SKM-1 treated with dmso at 0.1 percent for 144 hours (cell line): ENCODE data around the gene BTBD2.
"Not testable (repeated sequence)": the region's sequence is repeated elsewhere in the genome, so short reads cannot be mapped to it uniquely, and the experiment has no call there.

ENCODE experiments used
- DNase-seq: peaks from one replicate; lab custom pipeline; 2025; ENCODE audit not compliant: unreplicated experiment; lab: John Stamatoyannopoulos, UW

The BTBD2 gene

DNA sequence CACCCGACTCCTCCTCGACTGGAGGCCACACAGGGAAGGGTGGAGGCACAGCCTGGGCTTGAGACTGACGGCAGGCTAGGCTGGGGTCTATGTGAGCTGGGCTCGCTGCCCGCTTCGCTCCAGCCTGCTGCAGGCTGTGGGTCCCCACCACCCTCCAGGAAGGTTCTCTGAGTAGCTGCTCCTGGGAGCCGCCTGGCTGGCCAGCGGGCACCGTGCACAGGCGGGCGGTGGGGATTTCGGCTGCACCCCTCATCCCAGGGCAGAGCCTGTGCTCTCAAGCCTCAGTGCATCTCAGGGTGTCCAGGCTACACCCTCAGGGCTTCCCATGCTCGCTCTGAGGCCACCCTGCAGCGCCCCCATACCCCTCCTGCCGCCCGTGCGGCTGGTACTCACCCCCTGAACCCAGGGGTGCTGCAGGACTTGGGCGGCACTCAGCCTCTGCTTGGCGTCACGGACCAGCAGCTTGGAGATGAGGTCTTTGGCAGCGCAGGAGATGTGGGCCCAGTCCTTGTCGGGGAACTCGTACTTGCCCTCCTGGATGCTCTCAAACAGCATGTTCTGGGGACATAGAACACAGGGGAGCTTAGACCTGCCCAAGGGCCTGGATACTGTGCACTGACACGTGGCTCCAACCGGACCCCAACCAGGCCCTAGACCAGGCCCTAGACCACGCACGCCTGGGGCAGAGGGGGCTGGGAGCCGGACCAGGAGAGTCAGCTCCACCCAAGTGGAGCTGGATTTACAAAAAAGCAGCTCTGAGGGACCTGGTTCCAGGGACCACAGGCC, 25.3 kb upstream of the BTBD2 start:
- no peak for DNase-seq

DNA sequence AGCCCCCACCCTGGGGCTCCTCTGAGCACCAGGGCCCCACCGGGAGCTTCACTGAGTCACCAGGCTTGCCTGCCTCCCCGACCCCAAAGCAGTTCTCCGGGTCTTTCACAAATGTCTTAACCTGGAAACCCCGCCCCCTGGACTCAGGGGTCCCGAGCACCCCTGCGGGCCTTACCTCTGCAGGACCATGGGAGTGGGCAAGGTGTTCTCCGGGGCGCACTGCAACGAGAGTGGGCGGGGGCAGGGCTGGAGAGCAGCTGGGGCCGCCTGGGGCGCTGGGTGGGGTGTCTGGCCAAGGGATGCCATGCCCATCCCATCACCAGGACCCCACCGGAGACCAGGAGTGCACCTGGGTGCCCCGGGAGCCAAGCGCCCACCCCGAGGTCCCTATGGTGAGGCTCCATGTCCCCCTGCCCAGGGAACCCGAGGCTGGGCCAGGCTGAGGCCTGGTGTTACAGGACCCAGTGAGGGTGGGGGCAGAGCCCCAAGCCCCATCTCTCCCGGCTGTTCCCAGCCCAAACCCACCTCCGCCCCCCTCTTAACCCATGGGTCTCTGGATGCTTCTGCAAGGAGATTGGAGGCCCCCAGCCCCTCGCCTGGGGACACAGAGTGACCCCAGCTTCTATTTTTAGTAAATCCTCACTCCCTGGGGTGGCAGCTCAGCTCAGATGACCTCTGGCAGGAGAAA, 24.6 kb upstream of the BTBD2 start:
- no peak for DNase-seq

DNA sequence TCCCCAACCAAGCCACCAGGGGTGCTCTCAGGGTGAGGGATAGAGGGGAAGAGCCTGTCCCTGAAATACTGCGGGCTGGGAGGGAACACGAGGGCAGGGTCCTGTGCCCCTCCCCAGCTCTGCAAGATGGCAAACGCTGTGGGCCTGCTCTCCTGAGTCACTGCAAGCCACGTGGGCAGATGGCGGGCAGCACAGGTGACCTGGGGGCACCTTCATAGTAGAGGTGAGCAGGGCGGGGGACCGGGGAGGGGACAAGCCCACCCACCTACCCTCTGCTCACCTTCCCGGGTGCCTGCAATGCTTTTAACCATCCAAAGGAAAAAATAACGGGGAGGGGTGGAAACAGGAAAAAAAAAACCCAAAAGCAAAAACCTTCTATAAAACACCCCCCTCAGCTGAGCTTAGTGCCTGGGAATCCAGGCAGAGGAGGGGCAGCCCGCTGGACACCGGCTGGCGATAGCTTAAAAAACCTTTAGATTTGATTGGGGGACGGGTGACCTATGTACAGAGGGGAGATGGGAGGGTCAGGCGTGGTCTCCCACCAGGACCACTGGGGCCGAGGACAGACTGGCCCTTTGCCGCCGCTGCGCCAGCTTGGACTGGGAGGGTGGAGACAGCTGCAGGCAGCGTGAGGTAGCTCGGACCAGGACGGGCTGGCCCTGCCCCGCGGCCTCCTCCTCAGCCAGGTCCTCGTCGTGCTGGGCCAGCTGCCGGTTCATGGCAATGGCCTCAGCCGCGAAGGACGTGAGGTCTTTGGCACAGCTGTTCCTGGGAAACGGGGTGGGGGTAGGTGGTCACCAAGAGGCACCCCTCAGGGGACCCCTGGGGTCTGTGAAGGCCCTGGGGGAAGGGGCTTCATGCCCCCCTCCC, 23.8 kb upstream of the BTBD2 start:
- no peak for DNase-seq

DNA sequence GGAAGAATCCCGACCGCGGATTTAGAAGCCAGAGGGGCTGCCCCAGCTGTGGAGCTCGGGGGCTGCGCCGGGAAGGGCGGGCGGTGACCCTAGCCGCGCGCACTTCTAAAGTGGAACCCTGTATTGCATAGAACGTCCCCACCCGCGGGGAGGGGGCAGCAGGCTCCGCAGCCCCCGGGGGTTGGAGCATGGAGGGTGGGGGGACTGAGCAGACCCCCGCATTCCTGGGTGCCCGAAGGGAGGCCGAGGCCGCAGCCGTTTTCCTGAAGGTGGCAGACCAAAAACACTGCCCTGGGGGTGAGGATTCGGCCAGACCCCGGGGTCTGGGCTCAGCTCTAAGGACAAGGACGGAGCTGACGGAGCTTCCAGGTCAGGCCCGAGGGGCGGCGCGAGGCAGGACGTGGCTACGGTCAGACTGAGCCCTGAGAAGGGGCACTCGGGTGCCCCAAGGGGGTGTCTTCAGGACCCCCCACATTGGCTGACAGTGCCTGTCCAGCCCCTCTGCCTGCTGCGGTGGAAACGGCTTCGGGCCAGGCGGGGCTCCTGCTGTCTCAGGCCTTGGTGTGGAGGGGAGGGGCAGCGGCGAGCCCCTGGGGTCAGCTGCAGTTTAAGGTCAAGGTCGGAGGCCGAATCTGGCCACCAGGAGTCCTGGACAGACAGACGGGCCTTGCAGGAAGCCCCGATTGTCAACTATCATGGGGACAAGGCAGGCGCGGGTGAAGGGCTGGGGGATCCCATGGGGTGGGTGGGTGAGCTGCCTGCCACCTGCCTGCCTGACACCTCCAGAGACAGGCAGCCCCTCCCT, 23.0 kb upstream of the BTBD2 start:
- no peak for DNase-seq

DNA sequence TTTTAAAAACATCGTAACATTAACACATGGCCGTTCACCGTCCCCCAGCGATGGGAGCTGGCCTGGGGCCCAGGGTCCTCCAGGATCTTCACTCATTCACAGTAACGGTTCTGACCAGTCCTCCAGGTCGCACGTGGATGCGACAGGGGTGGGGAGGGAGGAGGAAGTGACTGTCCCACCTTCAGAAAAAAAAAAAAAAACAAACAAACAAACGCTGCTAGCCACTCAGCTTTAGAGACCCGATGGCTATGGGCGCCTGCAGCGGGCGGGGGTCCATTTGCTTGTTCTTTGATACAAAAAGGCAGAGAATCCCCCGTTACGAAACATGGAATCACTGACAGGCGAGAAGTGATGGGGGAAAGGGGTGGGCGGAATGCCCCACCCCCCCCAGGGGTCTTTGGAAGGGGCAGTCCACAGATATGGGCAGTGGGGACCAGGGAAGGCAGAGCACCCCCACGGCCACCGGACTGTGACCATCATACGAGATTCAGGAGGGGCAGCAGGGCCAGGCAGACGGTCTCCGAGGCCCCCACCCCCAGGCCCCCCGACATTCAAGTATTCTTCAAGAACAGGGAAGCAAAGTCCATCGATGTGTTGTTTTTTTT, 22.2 kb upstream of the BTBD2 start:
- no peak for DNase-seq

DNA sequence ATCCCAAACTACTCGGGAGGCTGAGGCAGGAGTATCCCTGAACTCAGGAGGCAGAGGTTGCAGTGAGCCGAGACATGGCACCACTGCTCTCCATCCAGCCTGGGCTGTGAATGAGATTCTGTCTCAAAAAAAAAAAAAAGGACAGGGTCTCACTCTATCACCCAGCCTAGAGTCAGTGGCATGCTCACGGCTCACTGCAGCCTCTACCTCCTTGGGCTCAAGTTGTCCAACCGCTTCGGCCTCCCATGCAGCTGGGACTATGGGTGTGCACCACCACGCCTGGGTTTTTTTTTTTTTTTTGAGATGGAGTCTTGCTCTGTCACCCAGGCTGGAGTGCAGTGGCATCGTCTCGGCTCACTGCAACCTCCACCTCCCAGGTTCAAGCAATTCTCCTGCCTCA, 20.9 kb upstream of the BTBD2 start:
- DNase-seq: no peak

DNA sequence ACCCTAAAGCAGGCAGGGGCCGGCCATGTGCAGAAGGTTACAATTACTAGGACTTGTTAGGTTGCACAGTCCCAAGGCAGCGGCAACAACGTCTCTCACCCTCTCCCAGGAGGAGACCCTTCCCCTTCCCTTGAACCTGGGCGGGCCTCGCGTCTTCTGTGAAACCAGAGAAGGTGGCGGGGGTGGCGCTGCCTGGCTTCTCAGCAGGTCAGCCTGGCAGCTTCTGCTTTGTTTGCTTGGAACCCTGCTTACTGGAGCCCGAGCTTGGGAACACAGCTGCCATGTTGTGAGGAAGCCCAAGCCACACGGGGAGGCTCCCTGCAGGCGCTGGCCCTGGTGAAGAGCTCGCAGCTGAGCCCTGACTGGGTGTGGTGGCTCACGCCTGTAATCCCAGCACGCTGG, 20.1 kb upstream of the BTBD2 start:
- DNase-seq: no peak

DNA sequence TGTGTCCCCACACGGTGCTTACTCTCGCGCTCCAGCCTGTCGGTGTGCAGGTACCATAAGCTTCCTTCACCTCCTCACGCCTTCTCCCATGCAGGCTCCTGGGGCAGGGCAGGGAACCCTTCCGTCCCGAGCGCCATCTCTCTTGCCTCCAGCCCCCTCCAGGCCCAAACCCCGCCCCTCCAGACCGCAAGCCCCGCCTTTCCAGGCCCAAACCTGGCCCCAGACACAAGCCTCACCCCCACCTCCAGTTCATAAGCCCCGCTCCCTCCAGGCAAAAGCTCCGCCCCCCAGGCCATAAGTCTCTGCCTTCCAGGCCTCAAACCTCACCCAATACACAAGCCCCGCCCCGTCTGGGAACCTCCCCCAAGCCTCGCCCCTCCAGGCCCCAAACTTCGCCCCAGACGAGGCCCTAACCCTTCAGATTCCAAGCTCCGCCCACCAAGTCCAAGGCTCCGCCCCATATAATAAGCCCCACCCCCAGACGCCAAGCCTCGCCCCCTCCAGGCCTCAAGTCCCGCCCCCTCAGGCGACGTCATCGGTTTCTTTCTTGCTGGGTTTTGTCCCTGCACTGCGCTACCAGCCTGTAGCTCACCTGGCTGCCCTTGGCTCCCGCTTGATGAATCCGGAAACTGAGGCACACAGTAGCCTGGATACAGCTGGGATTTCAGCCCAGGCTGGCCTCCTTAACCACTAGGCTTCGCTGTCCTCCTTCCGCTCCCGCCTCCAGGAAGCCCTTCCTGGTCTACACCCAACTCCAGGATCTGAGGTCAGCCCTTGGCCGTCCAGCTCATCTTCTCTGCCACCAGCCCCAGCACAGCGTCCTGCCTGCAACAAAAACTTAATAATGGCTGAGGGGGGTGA, 19.4 kb upstream of the BTBD2 start:
- DNase-seq: no peak

DNA sequence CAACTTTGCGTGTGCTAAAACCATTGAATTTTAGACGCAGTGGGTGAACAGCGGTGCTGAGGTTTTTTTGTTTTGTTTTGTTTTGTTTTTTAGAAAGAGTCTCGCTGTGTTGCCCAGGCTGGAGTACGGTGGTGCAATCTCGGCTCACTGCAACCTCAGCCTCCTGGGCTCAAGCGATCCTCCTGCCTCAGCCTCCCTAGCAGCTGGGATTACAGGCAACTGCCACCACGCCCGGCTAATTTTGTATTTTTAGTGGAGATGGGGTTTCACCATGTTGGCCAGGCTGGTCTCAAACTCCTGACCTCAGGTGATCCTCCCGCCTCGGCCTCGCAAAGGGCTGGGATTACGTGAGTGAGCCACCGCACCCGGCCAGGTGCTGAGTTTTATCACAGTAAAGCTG, 18.7 kb upstream of the BTBD2 start:
- DNase-seq: not testable (repeated sequence)

DNA sequence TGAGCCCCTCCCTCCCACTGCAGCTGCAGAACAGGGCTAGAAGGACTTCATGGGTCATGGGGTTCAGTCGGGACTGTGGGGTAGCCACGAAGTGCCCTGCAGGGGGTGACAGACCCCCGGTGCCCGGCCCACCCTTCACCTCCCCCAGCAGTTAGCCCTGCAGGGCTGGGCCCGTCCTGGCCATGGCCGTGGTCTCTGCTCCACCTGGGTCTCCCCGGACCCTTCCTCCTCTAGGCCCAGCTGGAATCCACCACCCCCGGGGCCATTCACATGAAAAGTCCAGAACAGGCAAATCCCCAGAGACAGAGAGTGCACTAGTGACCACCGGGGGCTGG, 18.3 kb upstream of the BTBD2 start:
- no peak for DNase-seq

DNA sequence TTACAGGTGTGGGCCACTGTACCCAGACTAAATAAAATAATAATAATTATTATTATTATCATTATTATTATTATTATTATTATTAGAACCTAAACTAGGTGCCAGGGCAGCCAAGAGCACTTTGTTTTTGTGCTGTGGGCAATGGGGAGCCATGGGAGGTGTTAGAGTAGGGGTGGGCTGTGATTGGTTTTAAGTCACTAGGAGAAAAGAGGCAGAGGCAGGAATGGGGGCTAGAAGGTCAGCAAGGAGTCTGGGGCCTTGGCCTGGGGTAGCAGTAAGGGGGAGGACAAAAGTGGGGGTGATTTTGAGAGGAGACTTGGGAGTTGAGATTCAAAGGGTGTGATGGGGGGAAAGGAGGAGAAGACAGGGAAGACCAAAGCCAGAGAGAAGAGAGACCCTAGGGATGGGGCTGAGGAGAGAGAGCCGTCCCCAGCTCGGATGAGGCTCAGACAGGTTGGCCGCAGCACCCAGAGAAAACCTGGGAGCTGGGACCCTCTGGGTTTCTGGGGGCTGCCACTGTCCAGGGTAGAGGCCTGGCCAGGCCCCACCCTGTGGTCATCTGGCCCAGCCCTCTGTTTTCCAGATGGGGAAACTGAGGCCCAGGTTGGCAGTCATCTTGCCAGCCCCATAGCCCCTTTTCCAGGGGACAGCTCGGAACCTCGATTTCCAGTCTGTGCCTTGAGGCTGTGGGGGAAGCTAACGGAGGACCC, 17.8 kb upstream of the BTBD2 start:
- no peak for DNase-seq

DNA sequence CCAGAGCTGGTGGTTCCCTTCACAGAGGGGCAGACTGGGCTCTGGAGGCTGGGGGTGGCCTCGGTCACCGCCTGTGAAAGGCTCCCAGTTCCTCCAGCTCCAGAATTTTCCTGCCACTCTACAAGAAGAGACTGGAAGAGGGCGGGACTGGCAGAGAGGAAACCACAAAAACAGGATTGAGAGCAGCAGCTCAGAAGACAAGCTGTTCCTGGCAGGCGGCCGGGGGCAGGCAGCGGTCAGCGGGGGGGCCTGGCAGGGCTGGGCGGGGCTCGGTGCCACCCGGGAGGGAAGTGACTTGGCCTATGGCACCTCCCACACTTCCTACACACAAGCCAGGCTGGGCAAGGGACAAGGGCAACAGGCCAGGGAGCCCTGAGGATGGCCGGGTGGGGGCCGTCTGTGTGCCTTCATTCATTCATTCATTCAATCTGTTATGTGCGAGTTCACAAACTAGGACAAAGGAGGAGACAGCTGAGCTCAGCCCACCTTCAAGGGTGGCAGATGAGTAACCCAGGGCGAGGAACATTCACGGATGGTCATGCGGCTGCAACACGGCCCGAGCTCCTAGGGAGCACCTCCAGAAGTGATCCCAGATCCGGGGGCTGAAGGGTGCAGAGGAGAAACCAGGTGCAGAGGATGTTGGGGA, 16.9 kb upstream of the BTBD2 start:
- peak; percentile 16 for DNase-seq

DNA sequence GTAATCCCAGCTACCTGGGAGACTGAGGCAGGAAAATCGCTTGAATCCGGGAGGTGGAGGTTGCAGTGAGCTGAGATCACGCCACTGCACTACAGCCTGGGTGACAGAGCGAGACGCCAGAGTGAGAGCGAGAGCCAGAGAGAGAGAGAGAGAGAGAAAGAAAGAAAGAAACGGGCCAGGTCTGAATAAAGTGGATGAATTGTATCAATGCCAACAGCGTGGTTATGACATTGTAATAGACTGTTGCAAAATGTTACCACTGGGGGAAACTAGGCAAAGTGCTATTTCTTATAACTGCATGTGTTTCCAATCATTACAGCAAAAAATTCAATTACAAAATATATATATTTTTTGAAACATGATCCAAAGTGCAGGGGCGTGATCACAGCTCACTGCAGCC, 11.8 kb upstream of the BTBD2 start:
- no peak for DNase-seq

DNA sequence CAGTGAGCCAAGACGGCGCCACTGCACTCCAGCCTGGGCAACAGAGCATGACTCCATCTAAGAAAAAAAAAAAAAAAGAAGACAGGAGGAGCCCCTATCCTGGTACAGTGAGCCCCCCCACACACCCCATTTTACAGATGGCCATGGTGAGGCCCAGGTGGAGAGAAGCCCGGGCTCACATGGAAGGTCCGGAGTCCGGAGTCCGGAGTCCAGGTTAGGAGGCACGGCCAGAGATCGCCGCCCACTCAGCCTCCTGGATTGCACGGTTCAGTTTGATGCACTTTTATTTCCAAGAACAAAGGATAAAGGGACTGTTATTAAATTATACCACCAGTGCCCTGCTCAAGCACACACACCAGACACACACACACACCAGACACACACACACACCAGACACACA, 11.3 kb upstream of the BTBD2 start:
- no peak for DNase-seq

DNA sequence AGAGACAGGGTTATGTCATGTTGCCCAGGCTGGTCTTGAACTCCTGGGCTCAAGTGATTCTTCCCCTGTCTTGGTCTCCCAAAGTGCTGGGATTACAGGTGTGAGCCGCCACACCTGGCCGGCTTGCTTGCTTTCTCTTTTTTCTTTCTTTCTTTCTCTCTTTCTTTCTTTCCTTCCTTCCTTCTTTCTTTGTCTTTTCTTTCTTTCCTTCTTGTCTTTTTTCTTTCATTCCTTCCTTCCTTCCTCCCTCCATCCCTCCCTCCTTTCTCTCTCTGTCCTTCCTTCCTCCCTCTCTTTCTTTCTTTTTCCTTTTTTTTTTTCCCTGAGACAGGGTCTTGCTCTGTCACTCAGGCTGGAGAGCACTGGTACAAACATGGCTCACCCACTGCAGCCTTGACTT, 6.8 kb upstream of the BTBD2 start:
- DNase-seq: no peak

DNA sequence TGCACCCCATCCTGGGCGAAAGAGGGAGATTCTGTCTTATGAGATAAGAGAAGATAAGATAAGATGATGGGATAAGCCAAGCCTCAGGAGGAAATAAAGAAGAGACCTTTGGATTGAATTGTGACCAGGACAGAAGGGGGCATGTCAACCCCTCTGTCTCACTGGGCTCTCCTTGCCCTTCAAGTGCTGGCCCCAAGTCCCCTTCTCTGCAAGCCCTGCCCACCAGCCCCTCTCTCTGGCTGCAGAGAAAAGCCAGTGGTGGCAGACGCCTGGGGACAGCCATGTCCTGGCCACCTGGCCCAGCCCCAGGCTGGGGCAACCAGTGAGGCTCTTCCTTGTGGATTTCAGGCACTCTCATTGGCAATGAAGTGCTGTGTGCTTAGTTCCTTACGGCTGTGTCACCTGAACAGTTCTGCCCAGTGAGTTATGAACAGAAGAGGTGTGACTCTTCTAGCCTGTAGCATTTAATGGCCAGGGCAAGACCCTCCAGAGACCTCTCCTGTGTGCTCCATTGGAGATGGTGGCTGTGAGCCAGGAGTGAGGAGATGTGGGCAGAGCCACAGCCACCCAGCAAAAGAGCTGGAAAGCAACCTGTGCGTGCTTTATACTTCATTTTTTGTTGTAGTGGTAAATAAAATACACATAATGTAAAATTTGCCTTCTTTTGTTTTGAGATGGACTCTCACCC, 6.1 kb upstream of the BTBD2 start:
- no peak for DNase-seq

DNA sequence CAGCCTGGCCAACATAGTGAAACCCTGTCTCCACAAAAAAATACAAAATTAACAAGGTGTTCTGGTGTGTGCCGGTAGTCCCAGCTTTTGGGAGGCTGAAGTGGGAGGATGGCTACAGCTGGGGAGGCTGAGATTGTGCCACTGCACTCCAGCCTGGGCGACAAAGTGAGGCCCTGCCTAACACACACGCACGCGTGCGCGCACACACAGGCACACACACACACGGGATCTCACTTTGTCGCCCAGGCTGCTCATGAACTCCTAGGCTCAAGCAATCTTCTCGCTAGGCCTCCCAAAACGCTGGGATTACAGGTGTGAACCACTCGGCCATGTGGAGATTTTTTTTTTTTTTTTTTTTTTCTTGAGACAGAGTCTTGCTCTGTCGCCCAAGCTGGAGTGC, 3.2 kb upstream of the BTBD2 start:
- DNase-seq: no peak
